ENCODE measurements around the gene BMX.

BMX gene

DNA sequence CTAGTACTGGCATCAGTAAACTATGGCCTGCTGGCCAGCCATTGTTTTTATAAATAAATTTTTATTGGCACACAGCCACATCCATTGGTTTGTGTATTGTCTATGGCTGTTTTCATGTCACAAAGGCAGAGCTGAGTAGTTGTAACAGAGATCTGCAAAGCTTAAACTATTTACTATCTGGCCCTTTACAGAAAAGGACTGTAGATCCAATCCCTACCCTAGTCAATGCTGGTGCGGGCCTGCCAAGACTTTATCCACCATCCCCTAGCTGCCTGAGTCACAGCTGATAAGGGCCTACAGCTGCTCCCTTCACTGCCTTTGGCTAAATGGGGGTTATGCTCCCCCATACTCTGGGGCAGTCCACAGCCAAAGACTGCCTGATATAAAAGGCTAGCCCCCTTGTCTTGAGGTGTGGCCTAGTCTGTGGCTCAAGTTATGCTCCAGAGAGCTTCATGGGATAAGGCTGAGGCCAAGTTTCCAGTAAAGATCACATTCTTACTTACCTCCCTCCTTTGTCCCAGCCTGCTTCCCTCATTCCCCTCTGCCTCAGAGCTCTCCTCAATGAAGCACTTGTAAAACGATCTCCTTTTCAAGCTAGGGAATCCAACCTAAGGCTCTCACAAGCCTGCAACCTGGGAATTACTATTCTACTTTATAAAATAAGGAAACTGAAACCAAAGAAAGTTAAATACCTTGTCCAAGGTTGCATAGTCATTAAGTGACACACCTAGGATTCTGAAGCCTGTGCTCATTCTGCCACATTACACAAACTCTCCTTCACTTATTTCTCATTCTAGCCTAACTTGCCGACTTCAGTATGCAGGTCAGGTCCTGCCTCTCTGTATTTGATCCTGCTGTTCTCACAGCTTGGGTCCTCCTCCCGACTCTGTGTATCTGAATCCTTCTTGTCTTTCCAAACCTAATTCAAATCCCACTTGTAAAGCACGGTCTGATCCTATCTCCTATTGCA is 79.5 kb downstream of the BMX start:
- TF ChIP-seq, protein P1, sequence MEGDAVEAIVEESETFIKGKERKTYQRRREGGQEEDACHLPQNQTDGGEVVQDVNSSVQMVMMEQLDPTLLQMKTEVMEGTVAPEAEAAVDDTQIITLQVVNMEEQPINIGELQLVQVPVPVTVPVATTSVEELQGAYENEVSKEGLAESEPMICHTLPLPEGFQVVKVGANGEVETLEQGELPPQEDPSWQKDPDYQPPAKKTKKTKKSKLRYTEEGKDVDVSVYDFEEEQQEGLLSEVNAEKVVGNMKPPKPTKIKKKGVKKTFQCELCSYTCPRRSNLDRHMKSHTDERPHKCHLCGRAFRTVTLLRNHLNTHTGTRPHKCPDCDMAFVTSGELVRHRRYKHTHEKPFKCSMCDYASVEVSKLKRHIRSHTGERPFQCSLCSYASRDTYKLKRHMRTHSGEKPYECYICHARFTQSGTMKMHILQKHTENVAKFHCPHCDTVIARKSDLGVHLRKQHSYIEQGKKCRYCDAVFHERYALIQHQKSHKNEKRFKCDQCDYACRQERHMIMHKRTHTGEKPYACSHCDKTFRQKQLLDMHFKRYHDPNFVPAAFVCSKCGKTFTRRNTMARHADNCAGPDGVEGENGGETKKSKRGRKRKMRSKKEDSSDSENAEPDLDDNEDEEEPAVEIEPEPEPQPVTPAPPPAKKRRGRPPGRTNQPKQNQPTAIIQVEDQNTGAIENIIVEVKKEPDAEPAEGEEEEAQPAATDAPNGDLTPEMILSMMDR (IDR thresholded peaks at IDR 0.05; ENCODE audit: borderline replicate concordance, insufficient read depth, low read depth, low read length), result no peak

DNA sequence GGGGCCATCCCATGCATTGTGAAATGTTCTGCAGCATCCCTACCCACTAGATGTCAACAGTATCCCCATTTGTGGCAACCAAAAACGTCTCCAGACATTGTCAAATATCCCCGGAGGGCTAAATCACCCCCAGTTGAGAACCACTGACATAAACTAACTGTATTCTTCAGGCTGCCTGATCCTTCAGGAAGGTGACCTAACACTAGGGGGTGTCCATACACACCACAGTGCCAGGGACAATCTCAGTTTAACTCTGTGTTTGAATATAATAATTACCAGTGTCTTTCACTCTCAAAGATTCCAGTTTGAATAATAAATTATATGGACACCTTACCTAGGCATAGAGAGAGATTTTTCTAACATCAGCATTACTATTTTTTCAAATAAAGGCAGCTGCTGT is 93.8 kb downstream of the BMX start:
- H3K4me3 ChIP-seq (ENCODE audit: low read depth, low read length), result no peak overlapping the region
- TF ChIP-seq, protein P1 (IDR thresholded peaks at IDR 0.05; ENCODE audit: borderline replicate concordance, insufficient read depth, low read depth, low read length), result no peak

More for the DNA sequence above, 79.5 kb downstream of the BMX start:
- no peak overlapping the region for H3K4me3 ChIP-seq (ENCODE audit: low read depth, low read length)

DNA sequence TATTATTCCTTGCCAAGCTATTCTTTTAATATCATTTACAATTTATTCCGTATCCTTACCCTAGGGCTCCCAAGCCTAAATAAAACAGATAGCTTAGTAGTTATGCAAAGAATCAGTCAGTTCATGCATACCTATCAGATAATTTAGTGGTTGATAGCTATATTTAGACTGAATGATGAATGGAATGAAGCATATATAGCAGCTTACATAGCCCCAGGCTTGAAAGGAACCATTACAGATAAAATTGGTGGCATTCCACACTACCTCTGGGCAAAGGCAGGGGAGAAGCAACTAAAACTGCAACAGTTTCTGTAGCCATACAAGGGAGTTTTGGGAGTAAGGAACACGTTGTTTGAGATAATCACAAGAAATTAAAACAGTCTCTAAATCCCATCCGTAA is 97.4 kb downstream of the BMX start:
- no peak overlapping the region for H3K4me3 ChIP-seq (ENCODE audit: low read depth, low read length)
- TF ChIP-seq, protein P1 (IDR thresholded peaks at IDR 0.05; ENCODE audit: borderline replicate concordance, insufficient read depth, low read depth, low read length), result no peak

DNA sequence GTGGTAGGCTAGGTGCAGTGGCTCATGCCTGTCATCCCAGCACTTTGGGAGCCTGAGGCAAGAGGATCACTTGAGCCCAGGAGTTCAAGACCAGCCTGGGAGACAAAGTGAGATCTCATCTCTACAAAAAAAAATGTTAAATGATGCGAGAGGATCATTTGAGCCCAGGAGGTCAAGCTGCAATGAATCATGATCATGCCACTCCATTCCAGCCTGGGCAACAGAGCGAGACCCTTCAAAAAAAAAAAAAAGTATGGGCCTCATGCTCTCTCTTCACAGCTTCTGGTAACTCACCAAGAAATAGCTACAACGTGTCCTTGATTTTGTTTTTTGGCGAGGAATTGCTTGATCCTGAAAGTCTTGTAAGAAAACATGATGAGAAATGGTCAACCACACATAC is 98.9 kb downstream of the BMX start:
- TF ChIP-seq, protein P1 (IDR thresholded peaks at IDR 0.05; ENCODE audit: borderline replicate concordance, insufficient read depth, low read depth, low read length), result no peak

DNA sequence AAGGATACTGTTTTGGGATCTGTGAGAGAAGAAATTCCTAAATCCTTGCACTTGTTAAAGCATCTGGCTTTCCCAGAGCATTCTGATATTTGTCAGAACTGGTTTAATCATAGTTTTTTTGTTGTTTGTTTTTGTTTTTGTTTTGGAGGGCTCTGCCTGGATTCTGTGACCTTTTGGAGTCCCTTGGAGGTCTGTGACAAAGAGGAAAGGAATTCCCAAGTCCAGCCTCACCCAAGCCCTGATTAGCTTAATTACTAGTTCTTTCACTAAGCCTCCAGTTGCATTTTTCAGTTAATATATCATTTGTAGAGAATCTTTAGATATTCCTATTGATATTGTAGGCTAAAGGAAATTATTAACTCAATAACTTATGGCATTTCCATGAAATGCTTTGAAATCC is 99.4 kb downstream of the BMX start:
- TF ChIP-seq, protein P1 (IDR thresholded peaks at IDR 0.05; ENCODE audit: borderline replicate concordance, insufficient read depth, low read depth, low read length), result no peak
- H3K4me3 ChIP-seq (ENCODE audit: low read depth, low read length), result no peak overlapping the region

More for the DNA sequence above, 98.9 kb downstream of the BMX start:
- no peak overlapping the region for H3K4me3 ChIP-seq (ENCODE audit: low read depth, low read length)

DNA sequence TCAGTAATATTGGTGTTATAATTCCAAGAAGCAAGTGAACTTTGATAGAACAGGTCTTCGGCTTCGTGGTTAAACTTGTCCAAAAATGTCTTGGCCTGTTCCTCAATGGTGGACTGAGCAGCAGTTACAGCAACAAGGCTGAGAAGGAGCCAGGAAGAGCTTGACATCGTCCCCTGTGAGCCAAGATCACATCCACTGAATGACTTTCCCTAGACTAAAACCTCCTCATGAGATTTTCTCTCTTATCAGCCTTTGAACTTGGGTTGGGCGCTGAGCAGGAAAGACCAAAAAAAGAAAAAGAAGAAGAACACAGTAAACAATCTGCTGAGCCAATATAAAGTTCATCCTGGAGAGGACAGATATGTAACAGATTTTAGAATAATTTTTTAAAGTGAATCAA is 100.1 kb downstream of the BMX start, which contains the start of gene ACE2:
TSS of gene ACE2 (minus strand) at position 216 of the 400 bp plus-strand sequence. CDS start at position 167, 49 bp downstream.
- no peak within 1 kb of the TSS for H3K4me3 ChIP-seq (ENCODE audit: low read depth, low read length)

More for the DNA sequence above, 100.1 kb downstream of the BMX start, which contains the start of gene ACE2:
- TF ChIP-seq, protein P1 (IDR thresholded peaks at IDR 0.05; ENCODE audit: borderline replicate concordance, insufficient read depth, low read depth, low read length), result no peak
